ENCODE measurements around the gene CPM.

DNA sequence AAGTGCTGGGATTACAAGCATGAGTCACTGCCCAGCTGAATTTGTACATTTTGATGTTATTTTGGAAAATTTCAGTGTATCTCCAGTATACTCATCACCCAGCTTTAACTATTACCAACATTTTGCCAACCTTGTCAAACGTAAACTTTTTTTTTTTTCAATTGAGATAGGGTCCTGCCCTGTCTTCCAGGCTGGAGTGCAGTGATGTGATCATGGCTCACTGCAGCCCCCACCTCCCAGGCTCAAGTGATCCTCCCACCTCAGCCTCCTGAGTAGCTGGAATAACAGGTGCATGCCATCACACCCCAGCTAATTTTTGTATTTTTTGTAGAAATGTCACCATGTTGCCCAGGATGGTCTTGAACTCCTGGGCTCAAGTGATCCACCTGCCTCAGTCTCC, 95.8 kb downstream of the CPM start:
- TF ChIP-seq, protein P1, sequence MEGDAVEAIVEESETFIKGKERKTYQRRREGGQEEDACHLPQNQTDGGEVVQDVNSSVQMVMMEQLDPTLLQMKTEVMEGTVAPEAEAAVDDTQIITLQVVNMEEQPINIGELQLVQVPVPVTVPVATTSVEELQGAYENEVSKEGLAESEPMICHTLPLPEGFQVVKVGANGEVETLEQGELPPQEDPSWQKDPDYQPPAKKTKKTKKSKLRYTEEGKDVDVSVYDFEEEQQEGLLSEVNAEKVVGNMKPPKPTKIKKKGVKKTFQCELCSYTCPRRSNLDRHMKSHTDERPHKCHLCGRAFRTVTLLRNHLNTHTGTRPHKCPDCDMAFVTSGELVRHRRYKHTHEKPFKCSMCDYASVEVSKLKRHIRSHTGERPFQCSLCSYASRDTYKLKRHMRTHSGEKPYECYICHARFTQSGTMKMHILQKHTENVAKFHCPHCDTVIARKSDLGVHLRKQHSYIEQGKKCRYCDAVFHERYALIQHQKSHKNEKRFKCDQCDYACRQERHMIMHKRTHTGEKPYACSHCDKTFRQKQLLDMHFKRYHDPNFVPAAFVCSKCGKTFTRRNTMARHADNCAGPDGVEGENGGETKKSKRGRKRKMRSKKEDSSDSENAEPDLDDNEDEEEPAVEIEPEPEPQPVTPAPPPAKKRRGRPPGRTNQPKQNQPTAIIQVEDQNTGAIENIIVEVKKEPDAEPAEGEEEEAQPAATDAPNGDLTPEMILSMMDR (conservative IDR thresholded peaks at IDR 0.05; ENCODE audit: low read depth, low read length) = no peak
- no peak for TF ChIP-seq POLR2A (IDR thresholded peaks at IDR 0.05; ENCODE audit: low read depth, low read length)
- TF ChIP-seq RAD21 (IDR thresholded peaks at IDR 0.05; ENCODE audit: low read length) = no peak
- no peak for TF ChIP-seq CEBPB (IDR thresholded peaks at IDR 0.05; ENCODE audit: low read depth, low read length)
